Measurements from ENCODE around the gene FHAD1. TPM values are rescaled to one million over a fixed set of nuclear protein-coding genes. Genes with fewer than 3 reads are reported as not detected.

FHAD1 gene
- total RNA-seq, 1 donor, result 0.63 TPM

- no peak for TF ChIP-seq CTCF (IDR thresholded peaks at IDR 0.05; ENCODE audit: insufficient read depth, low read length)
- no peak overlapping the region for H3K4me3 ChIP-seq (ENCODE audit: low read depth, low read length)
- no peak for DNase-seq (ENCODE audit: low read depth)
These were observed 194.2 kb downstream of the FHAD1 start for GRCh38 chr1:15441247-15441646.

GRCh38 chr1:15442119-15442518, 195.1 kb downstream of the FHAD1 start:
- no peak for DNase-seq (ENCODE audit: low read depth)
- no peak for TF ChIP-seq CTCF (IDR thresholded peaks at IDR 0.05; ENCODE audit: insufficient read depth, low read length)
- no peak overlapping the region for H3K4me3 ChIP-seq (ENCODE audit: low read depth, low read length)

GRCh38 chr1:15442759-15443158, 195.7 kb downstream of the FHAD1 start:
- DNase-seq (ENCODE audit: low read depth), result no peak
- no peak overlapping the region for H3K4me3 ChIP-seq (ENCODE audit: low read depth, low read length)
- TF ChIP-seq CTCF (IDR thresholded peaks at IDR 0.05; ENCODE audit: insufficient read depth, low read length), result no peak

- no peak overlapping the region for H3K4me3 ChIP-seq (ENCODE audit: low read depth, low read length)
- no peak for TF ChIP-seq CTCF (IDR thresholded peaks at IDR 0.05; ENCODE audit: insufficient read depth, low read length)
- no peak for DNase-seq (ENCODE audit: low read depth)
These were observed 196.3 kb downstream of the FHAD1 start for GRCh38 chr1:15443281-15443680.

- no peak for TF ChIP-seq CTCF (IDR thresholded peaks at IDR 0.05; ENCODE audit: insufficient read depth, low read length)
- no peak for DNase-seq (ENCODE audit: low read depth)
- no peak overlapping the region for H3K4me3 ChIP-seq (ENCODE audit: low read depth, low read length)
These were observed 197.7 kb downstream of the FHAD1 start for GRCh38 chr1:15444468-15445389.

- no peak for DNase-seq (ENCODE audit: low read depth)
- TF ChIP-seq CTCF (IDR thresholded peaks at IDR 0.05; ENCODE audit: insufficient read depth, low read length), result no peak
- H3K4me3 ChIP-seq (ENCODE audit: low read depth, low read length), result no peak overlapping the region
These were observed 198.5 kb downstream of the FHAD1 start for GRCh38 chr1:15445390-15446122.
